GM13976 (cell line): ENCODE data around the gene AQP12A.

Experiments used
- DNase-seq: peaks from one replicate; pipeline ENCODE4 v3.0.0; 2012; ENCODE audit warnings: low spot score
- CTCF ChIP-seq: IDR thresholded peaks from 2 replicates; pipeline ENCODE4 v1.5.1; 2012; ENCODE audit warnings: borderline replicate concordance, mild to moderate bottlenecking; ENCODE audit not compliant: insufficient read depth; ENCODE audit errors: extremely low read depth, missing control alignments, control extremely low read depth
- in situ Hi-C: fragments of 300-500 bp; cut with MboI; formaldehyde crosslinking; loops from one replicate; pipeline ENCODE4 v1.12.0; 2022; ENCODE audit warnings: low sequenced_read_pairs, mixed read lengths, inconsistent platforms; ENCODE audit not compliant: unreplicated experiment

Gene AQP12A

GRCh38 chr2:240727439-240727838, 35.8 kb downstream of the AQP12A start:
- in situ Hi-C loops: no loop called here
- no peak for TF ChIP-seq CTCF
- no peak for DNase-seq

- no peak for TF ChIP-seq CTCF
- in situ Hi-C loops: no loop called here
- no peak for DNase-seq
Observed at GRCh38 chr2:240727913-240728312, 36.2 kb downstream of the AQP12A start.

GRCh38 chr2:240728361-240728760, 36.7 kb downstream of the AQP12A start:
- no peak for TF ChIP-seq CTCF
- no peak for DNase-seq
- in situ Hi-C loops: no loop called here

- no peak for DNase-seq
- in situ Hi-C loops: no loop called here
- no peak for TF ChIP-seq CTCF
Observed at GRCh38 chr2:240728827-240729226, 37.2 kb downstream of the AQP12A start.

GRCh38 chr2:240730501-240731177, 39.0 kb downstream of the AQP12A start:
- no peak for DNase-seq
- TF ChIP-seq CTCF: no peak
- in situ Hi-C loops: no loop called here

- DNase-seq: no peak
- in situ Hi-C loops: no loop called here
Observed at GRCh38 chr2:240731178-240731545, 39.5 kb downstream of the AQP12A start.

More at GRCh38 chr2:240731178-240731545, 39.5 kb downstream of the AQP12A start:
- TF ChIP-seq CTCF: no peak
